Mesenchymal stem cell (in vitro differentiated cells and primary cell): ENCODE data around the gene BUD13.

Experiments used
- DNase-seq: peaks from one replicate; pipeline ENCODE4 v3.0.0-alpha.2; 2013
- H2AFZ ChIP-seq: one replicate; pipeline ENCODE4 v1.6.1; 2013; ENCODE audit warnings: low read depth, mild to moderate bottlenecking, control low read depth, inconsistent platforms, low read length, moderate library complexity
- H2AK5ac ChIP-seq: 2 replicates; pipeline ENCODE4 v1.6.1; 2013; ENCODE audit warnings: low read length, moderate library complexity, mild to moderate bottlenecking, inconsistent platforms; ENCODE audit not compliant: severe bottlenecking
- H2BK120ac ChIP-seq: one replicate; pipeline ENCODE4 v1.6.1; 2013; ENCODE audit warnings: low read depth, mild to moderate bottlenecking, inconsistent platforms, low read length, moderate library complexity
- H2BK12ac ChIP-seq, 2 experiments: one replicate each; pipeline ENCODE4 v1.6.1; 2013; ENCODE audit warnings: inconsistent platforms in 2 of 2, low read length in 2 of 2, mild to moderate bottlenecking in 2 of 2, moderate library complexity in 2 of 2, control low read depth in 1 of 2
- H2BK15ac ChIP-seq: one replicate; pipeline ENCODE4 v1.6.1; 2013; ENCODE audit warnings: mild to moderate bottlenecking, low read depth, inconsistent platforms; ENCODE audit not compliant: poor library complexity, severe bottlenecking
- H2BK5ac ChIP-seq: 2 replicates; pipeline ENCODE4 v1.6.1; 2013; ENCODE audit warnings: low read depth, mild to moderate bottlenecking, low read length, control low read depth, inconsistent platforms; ENCODE audit not compliant: poor library complexity, severe bottlenecking
- H3K14ac ChIP-seq, 2 experiments: one replicate each; pipeline ENCODE4 v1.6.1; 2013; ENCODE audit warnings: inconsistent platforms in 2 of 2, low read length in 2 of 2, control low read depth in 1 of 2, mild to moderate bottlenecking in 1 of 2, moderate library complexity in 1 of 2
- H3K18ac ChIP-seq, 2 experiments: one replicate each; pipeline ENCODE4 v1.6.1; 2013; ENCODE audit warnings: inconsistent platforms in 2 of 2, low read length in 2 of 2, control low read depth in 1 of 2, low read depth in 1 of 2, mild to moderate bottlenecking in 1 of 2
- H3K23ac ChIP-seq, 2 experiments: one replicate each; pipeline ENCODE4 v1.6.1; 2013; ENCODE audit warnings: inconsistent platforms in 2 of 2, low read length in 2 of 2, mild to moderate bottlenecking in 2 of 2, moderate library complexity in 2 of 2, control low read depth in 1 of 2
- H3K27ac ChIP-seq: 2 replicates; pipeline ENCODE4 v1.5.1; 2013; ENCODE audit warnings: mild to moderate bottlenecking, moderate library complexity, low read length, control low read depth, inconsistent platforms; ENCODE audit not compliant: poor library complexity, severe bottlenecking
- H3K27me3 ChIP-seq, 2 experiments: 2 replicates each; pipeline versions ENCODE4 v1.6.1 to v1.7.0; 2013; ENCODE audit warnings: low read length in 2 of 2, mild to moderate bottlenecking in 2 of 2, moderate library complexity in 2 of 2, control low read depth in 1 of 2, inconsistent platforms in 1 of 2; ENCODE audit not compliant: control insufficient read depth in 1 of 2, insufficient read depth in 1 of 2
- H3K36me3 ChIP-seq, 2 experiments: 2 replicates each; pipeline versions ENCODE4 v1.6.1 to v1.7.0; 2013; ENCODE audit warnings: low read length in 2 of 2, control low read depth in 1 of 2, inconsistent platforms in 1 of 2, low read depth in 1 of 2, mild to moderate bottlenecking in 1 of 2; ENCODE audit not compliant: insufficient read depth in 2 of 2, control insufficient read depth in 1 of 2
- H3K4ac ChIP-seq, 2 experiments: one replicate each; pipeline ENCODE4 v1.6.1; 2013; ENCODE audit warnings: inconsistent platforms in 2 of 2, low read length in 2 of 2, mild to moderate bottlenecking in 2 of 2, moderate library complexity in 2 of 2, control low read depth in 1 of 2, low read depth in 1 of 2
- H3K4me1 ChIP-seq: 2 replicates; pipeline ENCODE4 v1.6.1; 2013; ENCODE audit warnings: low read depth, low read length, control low read depth; ENCODE audit not compliant: control insufficient read depth, insufficient read depth
- H3K4me2 ChIP-seq: 2 replicates; pipeline ENCODE4 v1.6.1; 2013; ENCODE audit warnings: low read length, mild to moderate bottlenecking, inconsistent platforms; ENCODE audit not compliant: poor library complexity, severe bottlenecking
- H3K4me3 ChIP-seq, 2 experiments: 2 replicates each; pipeline versions ENCODE4 v1.5.1 to v1.7.0; 2013; ENCODE audit warnings: low read length in 2 of 2, mild to moderate bottlenecking in 2 of 2, control low read depth in 1 of 2, low read depth in 1 of 2; ENCODE audit not compliant: insufficient read depth in 1 of 2
- H3K79me1 ChIP-seq: replicated peaks from 2 replicates; pipeline ENCODE4 v1.6.1; 2013; ENCODE audit warnings: mild to moderate bottlenecking, control low read depth, low read length, inconsistent platforms; ENCODE audit not compliant: poor library complexity, severe bottlenecking
- H3K9ac ChIP-seq: 2 replicates; pipeline ENCODE4 v1.7.0; 2013; ENCODE audit warnings: mild to moderate bottlenecking, low read length, moderate library complexity
- H3K9me3 ChIP-seq: 2 replicates; pipeline ENCODE4 v1.7.0; 2013; ENCODE audit warnings: mild to moderate bottlenecking, low read length; ENCODE audit not compliant: control insufficient read depth
- H4K8ac ChIP-seq: one replicate; pipeline ENCODE4 v1.6.1; 2013; ENCODE audit warnings: inconsistent platforms, mild to moderate bottlenecking, low read length, moderate library complexity
- H4K91ac ChIP-seq: one replicate; pipeline ENCODE4 v1.6.1; 2013; ENCODE audit warnings: mild to moderate bottlenecking, low read length, inconsistent platforms
- WGBS: methylation state at CpG from one replicate; pipeline ENCODE4 v1.1.7; 2013; ENCODE audit warnings: mixed read lengths; 5-methylcytosine and 5-hydroxymethylcytosine counted together

The BUD13 gene

DNA sequence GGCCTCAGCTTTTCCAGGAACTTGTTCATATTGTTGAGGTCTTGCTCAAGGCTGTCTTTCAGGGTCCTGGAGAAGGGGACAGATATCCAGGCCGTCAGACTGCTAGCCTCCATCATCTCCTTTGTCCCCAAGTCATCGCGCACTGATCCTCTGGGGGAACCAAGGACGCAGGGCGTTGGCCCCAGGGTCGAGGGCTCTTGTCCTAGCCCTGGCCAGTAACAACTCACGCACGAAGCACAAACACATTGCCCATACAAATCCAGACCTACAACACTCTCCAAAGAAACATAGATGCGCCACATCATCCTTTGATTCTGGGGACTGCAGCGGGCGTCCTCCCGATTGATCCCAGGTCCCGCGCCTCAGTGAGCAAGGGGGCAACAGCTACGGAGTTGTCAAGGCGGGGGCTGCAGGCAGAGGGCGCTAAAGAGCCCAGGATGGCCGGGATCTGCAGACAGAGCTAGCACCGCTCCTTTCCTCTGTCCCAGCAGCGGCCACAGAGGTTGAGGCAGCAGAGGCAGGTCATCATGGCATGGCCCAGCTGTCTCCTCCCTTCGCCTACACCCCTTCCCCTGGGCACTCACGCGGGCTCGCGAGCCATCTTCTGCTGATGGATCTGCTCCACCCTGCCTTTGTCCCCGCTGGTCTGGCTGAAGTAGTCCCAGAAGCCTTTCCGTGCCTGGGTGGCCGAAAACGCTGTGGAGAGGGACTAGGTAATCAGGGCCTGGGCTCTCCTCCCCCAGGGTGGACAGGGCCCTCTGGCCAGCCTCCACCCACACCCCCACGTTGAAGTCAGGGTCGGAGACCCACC lies 18.4 kb upstream of the BUD13 start:
- Histone ChIP-seq H4K8ac (peak overlapping the region; percentile 62), H3K9ac (peak overlapping the region; percentile 33), H2BK120ac (no peak overlapping the region), H4K91ac (peak overlapping the region; percentile 41), H3K9me3 (no peaks in the 10 kb centered on the region), H3K14ac (peak overlapping the region in 1 of 2 experiments; percentile 5), H3K18ac (no peak overlapping the region), H2AFZ (peak overlapping the region; percentile 36), H3K27ac (no peak overlapping the region), H3K23ac (no peak overlapping the region), H3K4me3 (no peak overlapping the region), H3K36me3 (peaks cover 0 to 6% of the 10 kb centered on the region in 2 experiments), H2BK12ac (peak overlapping the region in 1 of 2 experiments; percentile 64), H3K4me1 (peaks cover 15% of the 10 kb centered on the region), H3K4me2 (peak overlapping the region; percentile 17), H3K4ac (peak overlapping the region in 1 of 2 experiments; percentile 17), H2BK5ac (no peak overlapping the region), H2BK15ac (no peak overlapping the region), H3K79me1 (peaks cover 5% of the 10 kb centered on the region), H3K27me3 (no peaks in the 10 kb centered on the region), H2AK5ac (no peak overlapping the region)
- 33% methylated on average over 31 of the region's 31 CpGs for WGBS
- DNase-seq = peak; percentile 70

DNA sequence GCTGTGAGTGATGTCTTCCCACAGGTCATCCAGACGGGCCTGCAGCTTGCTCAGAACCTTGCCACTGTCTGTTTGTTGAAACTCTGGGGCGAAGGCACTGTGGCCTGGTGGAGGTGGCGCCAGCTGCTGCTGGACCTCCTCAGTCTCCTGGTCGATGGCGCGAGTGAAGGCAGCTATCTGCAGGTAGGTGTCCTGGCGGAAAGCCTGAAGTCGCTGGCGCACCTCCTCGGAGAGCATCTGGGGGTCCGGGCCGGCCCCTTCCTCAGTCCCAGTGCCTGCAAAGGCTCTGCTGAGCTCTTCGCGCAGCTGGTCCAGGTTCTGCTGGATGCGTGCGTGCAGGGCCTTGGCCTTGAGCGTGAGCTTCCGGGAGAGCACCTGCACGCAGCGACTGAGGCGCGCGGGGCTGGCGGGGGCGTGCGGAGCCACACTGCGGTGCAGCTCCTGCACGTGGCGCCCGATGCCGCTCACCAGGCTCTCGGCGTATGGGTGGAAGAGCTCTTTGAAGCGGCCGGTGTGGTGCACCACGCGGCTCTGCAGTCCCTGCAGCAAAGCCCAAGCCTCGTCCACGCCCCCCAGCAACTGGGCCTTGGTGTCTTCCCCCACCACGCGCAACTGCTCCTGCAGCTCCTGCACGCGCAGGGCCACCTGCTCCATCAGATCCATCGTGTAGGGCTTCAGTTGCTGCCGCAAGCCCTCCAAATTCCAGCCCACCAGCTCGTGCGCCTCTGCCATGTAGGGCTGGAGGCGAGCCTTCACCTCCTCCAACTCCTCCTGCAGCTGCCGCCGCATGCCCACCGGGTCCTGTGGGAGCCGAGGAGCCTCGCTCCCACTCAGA lies 17.6 kb upstream of the BUD13 start:
- Histone ChIP-seq H3K36me3 (peaks cover 5 to 14% of the 10 kb centered on the region in 2 experiments), H3K4me2 (no peak overlapping the region), H3K18ac (no peak overlapping the region), H3K27ac (no peak overlapping the region), H3K14ac (no peak overlapping the region), H3K4me1 (peaks cover 15% of the 10 kb centered on the region), H4K91ac (no peak overlapping the region), H3K27me3 (no peaks in the 10 kb centered on the region), H2BK120ac (no peak overlapping the region), H2AK5ac (no peak overlapping the region), H4K8ac (no peak overlapping the region), H2BK12ac (no peak overlapping the region), H2BK5ac (no peak overlapping the region), H3K4me3 (no peak overlapping the region), H3K79me1 (peaks cover 9% of the 10 kb centered on the region), H2BK15ac (no peak overlapping the region), H2AFZ (no peak overlapping the region), H3K4ac (no peak overlapping the region), H3K9me3 (no peaks in the 10 kb centered on the region), H3K23ac (no peak overlapping the region), H3K9ac (no peak overlapping the region)
- DNase-seq = no peak
- WGBS = 89% methylated on average over 48 of the region's 53 CpGs

DNA sequence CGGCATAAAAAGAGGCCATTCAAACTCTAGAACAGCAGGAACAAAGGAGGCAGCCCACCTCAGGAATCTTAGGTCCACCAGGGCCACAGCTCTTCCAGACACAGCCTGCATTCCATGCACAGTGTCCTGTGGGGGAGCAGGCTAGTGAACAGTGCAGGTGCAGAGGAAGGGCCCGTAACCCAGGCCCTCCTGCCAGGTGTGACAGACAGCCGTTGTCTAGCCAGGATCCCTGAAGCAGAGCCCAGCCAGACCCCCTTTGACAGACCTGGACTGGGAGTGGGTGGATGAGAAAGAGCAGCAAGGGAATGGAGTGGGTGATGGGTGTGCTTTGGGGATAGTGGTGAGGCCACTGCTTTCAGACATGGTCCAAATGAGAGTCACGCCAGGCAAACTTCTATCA lies 16.2 kb upstream of the BUD13 start:
- Histone ChIP-seq H3K4me2 (no peak overlapping the region), H3K4me3 (no peak overlapping the region), H3K14ac (no peak overlapping the region), H3K79me1 (peaks cover 23% of the 10 kb centered on the region), H3K23ac (no peak overlapping the region), H3K18ac (no peak overlapping the region), H3K27me3 (no peaks in the 10 kb centered on the region), H4K8ac (no peak overlapping the region), H2AFZ (no peak overlapping the region), H2BK5ac (no peak overlapping the region), H2AK5ac (peak overlapping the region; percentile 86), H2BK12ac (no peak overlapping the region), H4K91ac (no peak overlapping the region), H3K27ac (no peak overlapping the region), H3K4me1 (peaks cover 15% of the 10 kb centered on the region), H3K36me3 (peaks cover 19 to 28% of the 10 kb centered on the region in 2 experiments), H3K9me3 (no peaks in the 10 kb centered on the region), H3K9ac (no peak overlapping the region), H2BK120ac (no peak overlapping the region), H2BK15ac (no peak overlapping the region), H3K4ac (no peak overlapping the region)
- 93% methylated on average over 3 of the region's 4 CpGs for WGBS
- DNase-seq = no peak

DNA sequence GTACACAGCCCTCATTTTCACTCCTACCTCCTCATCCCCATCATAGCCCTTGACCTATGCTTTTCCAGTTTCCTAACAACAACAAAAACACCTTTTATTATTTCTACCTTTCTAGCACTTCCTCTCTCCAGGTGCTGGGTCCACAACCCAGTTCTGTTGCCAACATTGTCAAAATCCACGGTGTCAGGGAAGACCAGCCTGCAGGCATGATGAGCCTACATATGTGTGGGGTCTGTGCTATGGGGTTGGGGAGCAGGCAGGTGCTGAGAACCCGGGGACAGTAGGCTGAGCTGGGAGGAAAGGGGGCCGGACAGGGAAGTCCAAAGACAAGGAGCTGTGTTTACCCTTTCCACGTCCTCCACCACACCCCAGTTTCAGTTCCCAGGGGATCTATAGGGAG lies 15.7 kb upstream of the BUD13 start:
- Histone ChIP-seq H3K4me1 (peaks cover 15% of the 10 kb centered on the region), H2BK5ac (no peak overlapping the region), H3K14ac (peak overlapping the region in 1 of 2 experiments; percentile 39), H2AFZ (peak overlapping the region; percentile 42), H2BK120ac (no peak overlapping the region), H3K27me3 (no peaks in the 10 kb centered on the region), H3K4me3 (peak overlapping the region in 1 of 2 experiments; percentile 95), H3K4ac (peak overlapping the region in 1 of 2 experiments; percentile 29), H2AK5ac (peak overlapping the region; percentile 86), H2BK12ac (no peak overlapping the region), H3K79me1 (peaks cover 23% of the 10 kb centered on the region), H3K27ac (no peak overlapping the region), H3K9me3 (no peaks in the 10 kb centered on the region), H3K9ac (peak overlapping the region; percentile 91), H2BK15ac (no peak overlapping the region), H3K18ac (peak overlapping the region in 1 of 2 experiments; percentile 78), H4K8ac (peak overlapping the region; percentile 93), H3K23ac (no peak overlapping the region), H3K36me3 (peaks cover 20 to 33% of the 10 kb centered on the region in 2 experiments), H4K91ac (peak overlapping the region; percentile 25), H3K4me2 (peak overlapping the region; percentile 87)
- DNase-seq = no peak
- 79% methylated on average over 2 of the region's 4 CpGs for WGBS
